Activated CD8-positive, alpha-beta T cell treated with anti-CD3 and anti-CD28 coated beads, Interleukin-2, amount 10 ng/mL, durations not matched to agents 7 days and 5 days (primary cell): Measurements from ENCODE around the gene LRRC4C. TPM values are rescaled to one million over a fixed set of nuclear protein-coding genes. Genes with fewer than 3 reads are reported as not detected.

Source experiments
- ATAC-seq: fragments of 150-1000 bp; cut with Tn5 transposase; one replicate; pipeline ENCODE4 v1.10.0; 2021; ENCODE audit warnings: moderate library complexity
- CTCF ChIA-PET: fragments of 350-600 bp; sonication (Branson Sonifier 250); formaldehyde crosslinking; loops from one replicate; lab custom pipeline; 2021; ENCODE audit warnings: antibody characterized with exemption; lab: Charles Lee
- POLR2A ChIA-PET: fragments of 350-600 bp; sonication (Branson Sonifier 250); formaldehyde crosslinking; loops from one replicate; lab custom pipeline; 2021; ENCODE audit warnings: antibody characterized with exemption; lab: Charles Lee
- DNase-seq: peaks from one replicate; pipeline ENCODE4 v3.0.0-alpha.2; 2020
- H3K27ac Mint-ChIP-seq: one replicate; pipeline ENCODE4 v1.8.0; 2021; ENCODE audit warnings: mild to moderate bottlenecking, mixed read lengths
- H3K27me3 Mint-ChIP-seq: one replicate; pipeline ENCODE4 v1.8.0; 2021; ENCODE audit warnings: low read depth, mixed read lengths
- H3K36me3 Mint-ChIP-seq: one replicate; pipeline ENCODE4 v1.8.0; 2021; ENCODE audit warnings: low read depth, mixed read lengths
- H3K4me1 Mint-ChIP-seq: one replicate; pipeline ENCODE4 v1.8.0; 2021; ENCODE audit warnings: low read depth, mixed read lengths
- H3K4me3 Mint-ChIP-seq: one replicate; pipeline ENCODE4 v1.8.0; 2021; ENCODE audit warnings: mild to moderate bottlenecking, mixed read lengths
- H3K9me3 Mint-ChIP-seq: one replicate; pipeline ENCODE4 v1.8.0; 2022; ENCODE audit warnings: mixed read lengths; ENCODE audit not compliant: insufficient read depth
- total RNA-seq, 2 experiments: library from RNA; stranded (reverse); gene quantifications; one replicate each; pipeline ENCODE4 v1.2.3, GENCODE V29; 2021

Gene LRRC4C
- total RNA-seq, 2 experiments from 2014 or later: not detected

DNA sequence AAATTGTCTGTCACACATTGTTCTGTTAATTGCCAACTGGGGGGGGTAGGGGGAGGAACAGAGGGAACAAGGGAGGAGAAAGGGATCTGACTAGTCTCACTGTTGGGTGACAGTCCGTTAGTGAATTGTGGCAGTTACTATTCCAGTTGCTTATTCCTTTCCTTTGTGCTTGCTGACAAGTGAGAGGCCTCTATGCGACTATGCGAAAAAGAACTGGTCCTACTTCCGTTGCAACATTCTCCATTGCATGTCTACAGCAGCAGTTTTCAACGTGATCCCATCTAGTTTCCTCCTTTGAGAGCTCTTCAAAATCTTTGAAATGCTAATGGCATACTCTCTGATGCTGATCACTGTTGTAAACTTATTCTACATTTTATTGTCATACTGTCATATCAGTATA, 672.2 kb downstream of the LRRC4C start:
- POLR2A ChIA-PET: no interaction called here
- CTCF ChIA-PET: no interaction called here
- Mint-ChIP-seq H3K4me1 (no peaks in the 10 kb centered on the region), H3K27ac (no peak overlapping the region), H3K9me3 (peaks cover 32% of the 10 kb centered on the region), H3K36me3 (no peaks in the 10 kb centered on the region), H3K27me3 (no peaks in the 10 kb centered on the region), H3K4me3 (no peak overlapping the region)
- DNase-seq (no peak), ATAC-seq (no peak)

DNA sequence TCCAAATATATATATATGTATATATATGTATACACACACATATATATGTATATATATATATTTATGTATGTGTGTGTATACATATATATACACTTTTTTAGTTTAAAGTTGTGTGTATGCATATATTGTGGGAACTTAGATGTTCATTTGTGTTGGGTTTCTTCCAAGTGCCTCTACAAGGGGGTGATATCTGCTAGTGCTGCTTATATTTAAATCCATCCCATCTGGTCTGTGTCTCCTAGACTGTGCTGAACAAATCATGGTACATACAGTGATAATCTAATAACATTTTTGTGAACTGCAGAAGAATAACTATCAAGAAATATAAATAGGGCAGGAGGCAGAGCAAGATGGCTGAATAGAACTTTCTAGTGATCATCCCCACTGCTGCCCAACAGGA, 696.4 kb downstream of the LRRC4C start:
- POLR2A ChIA-PET: no interaction called here
- CTCF ChIA-PET: no interaction called here
- Mint-ChIP-seq H3K36me3 (no peaks in the 10 kb centered on the region), H3K4me1 (no peaks in the 10 kb centered on the region), H3K27ac (no peak overlapping the region), H3K9me3 (peaks cover 35% of the 10 kb centered on the region), H3K27me3 (no peaks in the 10 kb centered on the region), H3K4me3 (no peak overlapping the region)
- ATAC-seq (no peak), DNase-seq (no peak)

DNA sequence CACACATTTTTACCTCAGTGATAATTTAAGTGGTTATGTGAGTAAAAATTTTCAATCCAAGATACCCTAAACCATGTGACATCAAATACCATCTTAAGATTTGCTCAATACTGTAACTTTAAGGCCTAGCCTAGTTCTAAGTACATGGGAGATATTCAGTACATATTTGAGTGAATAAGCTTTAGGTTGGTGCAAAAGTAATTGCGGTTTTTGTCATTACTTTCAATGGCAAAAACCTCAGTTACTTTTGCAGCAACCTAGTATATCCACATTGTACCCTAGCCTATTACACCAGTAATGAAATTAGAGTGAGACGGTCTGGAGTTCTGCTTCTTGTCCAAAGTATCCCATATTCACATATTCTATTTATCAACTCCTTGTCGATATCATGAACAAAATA, 700.1 kb downstream of the LRRC4C start:
- ATAC-seq (no peak), DNase-seq (no peak)
- CTCF ChIA-PET: no interaction called here
- Mint-ChIP-seq H3K27me3 (no peaks in the 10 kb centered on the region), H3K4me3 (no peak overlapping the region), H3K27ac (no peak overlapping the region), H3K9me3 (peaks cover 24% of the 10 kb centered on the region), H3K36me3 (no peaks in the 10 kb centered on the region), H3K4me1 (no peaks in the 10 kb centered on the region)
- POLR2A ChIA-PET: no interaction called here

DNA sequence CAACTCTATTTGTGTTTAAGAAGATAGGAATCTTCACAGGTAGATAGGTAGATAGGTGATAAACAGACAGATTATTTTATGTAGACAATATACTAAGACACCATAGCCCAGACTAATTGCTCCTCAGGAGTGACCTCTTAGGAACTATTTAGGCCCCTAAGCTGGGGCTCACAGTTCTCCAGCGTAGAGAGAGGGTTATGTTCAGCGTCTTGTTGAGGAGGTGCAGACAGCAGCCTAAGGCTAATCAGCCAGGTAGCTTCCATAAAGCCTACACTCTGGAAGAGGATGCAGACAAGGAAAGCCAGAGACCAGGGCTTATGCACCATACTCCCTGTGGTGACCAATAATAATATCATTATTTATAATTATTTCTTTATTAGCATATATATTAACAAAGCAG, 705.2 kb downstream of the LRRC4C start:
- Mint-ChIP-seq H3K4me1 (no peaks in the 10 kb centered on the region), H3K27ac (no peak overlapping the region), H3K27me3 (no peaks in the 10 kb centered on the region), H3K9me3 (peaks cover 28% of the 10 kb centered on the region), H3K4me3 (no peak overlapping the region), H3K36me3 (no peaks in the 10 kb centered on the region)
- DNase-seq (no peak), ATAC-seq (no peak)
- ChIA-PET POLR2A (no interaction called here), CTCF (no interaction called here)

DNA sequence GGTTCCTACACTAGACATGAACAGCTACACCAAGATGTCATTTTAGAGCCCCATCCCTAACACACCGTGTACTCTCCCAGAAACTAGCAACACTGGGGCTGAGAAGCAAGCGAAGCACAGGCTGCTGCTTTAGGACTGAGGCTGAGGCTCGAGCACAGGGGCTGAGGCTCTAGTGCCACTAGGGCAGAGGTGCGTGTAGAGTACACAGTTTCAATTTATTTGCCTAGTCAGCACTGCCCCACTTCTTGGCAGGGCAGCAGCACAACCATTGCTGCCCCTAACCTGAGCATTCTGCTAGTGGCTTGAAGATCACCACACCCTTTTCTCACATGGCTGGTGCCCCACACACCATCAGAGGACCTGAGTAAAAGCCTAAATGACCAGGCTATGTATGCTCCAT, 713.2 kb downstream of the LRRC4C start:
- no peak for ATAC-seq
- Mint-ChIP-seq H3K9me3 (peaks cover 25% of the 10 kb centered on the region), H3K36me3 (no peaks in the 10 kb centered on the region), H3K27me3 (no peaks in the 10 kb centered on the region), H3K4me3 (no peak overlapping the region), H3K27ac (no peak overlapping the region), H3K4me1 (no peaks in the 10 kb centered on the region)
- ChIA-PET CTCF (no interaction called here), POLR2A (no interaction called here)
- no peak for DNase-seq

DNA sequence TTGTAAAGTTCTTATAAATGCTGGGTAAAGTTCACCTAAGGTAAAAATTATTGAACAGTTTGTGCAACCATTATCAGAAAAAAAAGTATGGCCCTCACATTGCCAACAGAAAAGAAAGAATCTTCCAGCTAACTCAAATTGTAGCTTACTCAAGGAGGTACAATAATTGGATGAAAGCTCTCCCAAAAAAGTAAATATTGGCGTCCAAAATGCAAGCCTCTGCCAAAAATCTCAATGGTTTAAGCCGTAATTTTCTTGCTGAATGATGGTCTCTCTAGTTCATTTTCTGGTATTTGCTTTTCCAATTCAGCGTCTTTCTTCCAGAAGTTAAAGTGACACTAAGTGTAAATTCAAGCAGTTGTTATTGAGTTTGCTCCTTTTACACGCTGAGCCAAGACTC, 727.3 kb downstream of the LRRC4C start:
- H3K36me3 Mint-ChIP-seq: no peaks in the 10 kb centered on the region
- H3K4me3 Mint-ChIP-seq: no peak overlapping the region
- H3K27ac Mint-ChIP-seq: no peak overlapping the region
- peaks cover 16% of the 10 kb centered on the region for H3K9me3 Mint-ChIP-seq
- ATAC-seq (no peak), DNase-seq (no peak)
- H3K27me3 Mint-ChIP-seq: no peaks in the 10 kb centered on the region
- POLR2A ChIA-PET: no interaction called here
- CTCF ChIA-PET: no interaction called here
- no peaks in the 10 kb centered on the region for H3K4me1 Mint-ChIP-seq

DNA sequence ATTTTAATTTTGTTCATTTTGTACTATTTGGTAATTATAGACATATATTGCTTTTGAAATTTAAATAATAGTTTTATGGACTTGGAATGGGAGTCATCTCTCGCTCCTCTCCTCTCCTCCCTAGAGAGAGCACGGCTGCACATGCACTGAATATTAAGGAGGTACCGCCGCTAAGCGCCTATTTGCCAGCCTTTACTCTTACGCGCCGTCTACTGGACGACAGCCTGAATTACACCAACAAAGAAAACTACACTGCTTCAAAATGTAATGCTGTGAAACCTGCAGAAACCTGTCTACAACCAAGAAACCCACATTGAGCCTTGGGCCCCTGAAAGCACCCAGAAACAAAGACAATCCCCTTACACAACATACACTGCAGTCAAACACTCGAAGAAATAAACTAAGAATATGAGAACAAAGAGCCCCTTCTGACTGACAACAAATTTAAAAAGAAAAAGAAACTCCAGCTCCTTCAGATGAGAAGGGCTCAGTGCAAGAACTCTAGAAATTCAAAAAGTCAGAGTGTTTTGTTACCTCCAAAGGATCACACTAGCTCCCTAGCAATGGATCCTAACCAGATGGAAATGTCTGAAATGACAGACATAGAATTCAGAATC, 737.2 kb downstream of the LRRC4C start:
- Mint-ChIP-seq H3K4me3 (no peak overlapping the region), H3K9me3 (peaks cover 20% of the 10 kb centered on the region), H3K4me1 (no peaks in the 10 kb centered on the region), H3K27ac (no peak overlapping the region), H3K27me3 (no peaks in the 10 kb centered on the region), H3K36me3 (no peaks in the 10 kb centered on the region)
- ChIA-PET POLR2A (no interaction called here), CTCF (no interaction called here)
- DNase-seq (no peak), ATAC-seq (no peak)

DNA sequence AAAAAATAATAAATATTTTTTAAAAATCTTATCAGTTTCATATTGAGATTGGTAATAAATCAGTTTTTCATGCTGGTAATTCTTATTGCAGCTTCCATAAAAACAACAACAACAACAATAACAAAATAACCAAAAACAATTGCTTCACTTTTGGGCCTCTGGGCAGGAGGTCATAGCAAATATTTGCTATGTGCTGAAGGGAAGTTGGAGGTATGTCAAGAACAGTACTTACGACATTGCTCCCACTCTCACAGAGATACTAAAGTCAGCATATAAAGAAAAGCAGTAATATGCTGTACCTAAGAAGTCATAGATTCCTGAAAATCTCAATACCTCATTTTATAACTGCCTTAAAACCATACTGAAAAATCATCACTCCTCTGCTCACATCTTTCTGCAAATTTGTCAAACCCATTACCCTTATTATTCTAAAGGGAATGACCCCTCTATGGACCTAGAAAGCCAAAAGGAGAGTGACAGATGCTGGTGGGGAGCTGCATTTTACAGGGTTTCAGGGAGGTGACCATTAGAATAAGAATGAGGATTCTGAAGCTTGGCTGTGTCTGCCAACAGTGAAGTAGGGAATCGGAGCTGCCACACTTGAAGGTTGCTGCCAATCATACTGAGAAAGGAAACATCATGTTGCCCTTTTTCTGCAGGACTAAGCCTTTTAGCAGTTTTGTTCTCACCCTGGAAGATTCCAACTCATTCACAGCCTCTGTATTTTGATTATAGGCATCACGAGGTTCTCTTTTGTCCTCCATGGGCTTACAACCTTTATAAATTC, 742.9 kb downstream of the LRRC4C start:
- no peak for ATAC-seq

DNA sequence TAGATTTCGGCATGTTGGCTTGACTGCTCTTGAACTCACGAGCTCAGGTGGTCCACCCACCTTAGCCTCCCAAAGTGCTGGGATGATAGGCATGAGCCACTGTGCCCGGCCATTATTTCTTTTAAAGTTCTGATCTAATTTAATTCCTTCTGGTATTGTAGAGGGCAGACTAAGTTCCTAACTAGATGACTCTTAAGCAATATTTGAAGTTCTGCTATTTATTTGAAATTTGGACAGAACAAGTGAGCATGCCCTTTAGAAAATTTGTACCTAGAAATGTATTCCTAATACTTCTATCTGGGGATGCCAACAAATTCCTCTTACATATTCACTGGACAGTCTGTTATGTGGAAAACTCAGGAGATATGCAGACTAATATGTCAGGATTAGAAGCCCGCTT, 746.4 kb downstream of the LRRC4C start:
- ATAC-seq: no peak
- H3K27ac Mint-ChIP-seq: no peak overlapping the region
- ChIA-PET CTCF (no interaction called here), POLR2A (no interaction called here)
- no peaks in the 10 kb centered on the region for H3K36me3 Mint-ChIP-seq
- H3K4me1 Mint-ChIP-seq: no peaks in the 10 kb centered on the region
- H3K27me3 Mint-ChIP-seq: no peaks in the 10 kb centered on the region
- no peak overlapping the region for H3K4me3 Mint-ChIP-seq
- H3K9me3 Mint-ChIP-seq: peaks cover 18% of the 10 kb centered on the region
- DNase-seq: no peak

More for the DNA sequence above, 742.9 kb downstream of the LRRC4C start:
- no peaks in the 10 kb centered on the region for H3K36me3 Mint-ChIP-seq
- H3K27ac Mint-ChIP-seq: no peak overlapping the region
- ChIA-PET CTCF (no interaction called here), POLR2A (no interaction called here)
- no peak for DNase-seq
- peaks cover 12% of the 10 kb centered on the region for H3K9me3 Mint-ChIP-seq
- no peaks in the 10 kb centered on the region for H3K4me1 Mint-ChIP-seq
- H3K27me3 Mint-ChIP-seq: no peaks in the 10 kb centered on the region
- H3K4me3 Mint-ChIP-seq: no peak overlapping the region

DNA sequence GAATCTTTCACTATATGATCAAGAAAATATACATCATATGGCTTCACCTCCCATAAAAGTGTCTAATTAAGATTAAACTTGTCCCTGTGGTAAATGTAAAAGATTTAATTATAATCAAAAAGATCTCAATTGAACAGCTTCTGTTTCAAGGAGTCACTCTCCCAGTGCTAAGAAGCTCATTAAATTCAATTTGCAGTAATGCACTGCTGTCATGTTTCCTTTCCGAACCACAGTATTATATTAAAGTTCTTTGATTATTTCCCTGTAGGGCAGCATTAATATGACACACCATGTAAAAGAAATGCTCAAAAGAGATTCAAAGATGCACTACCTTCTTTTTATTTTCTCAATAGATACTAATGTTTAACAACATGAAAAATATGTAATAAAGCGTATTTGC, 758.4 kb downstream of the LRRC4C start:
- H3K27ac Mint-ChIP-seq: no peak overlapping the region
- ATAC-seq (no peak), DNase-seq (no peak)
- no peaks in the 10 kb centered on the region for H3K27me3 Mint-ChIP-seq
- no peaks in the 10 kb centered on the region for H3K4me1 Mint-ChIP-seq
- no peaks in the 10 kb centered on the region for H3K36me3 Mint-ChIP-seq
- CTCF ChIA-PET: no interaction called here
- H3K9me3 Mint-ChIP-seq: peaks cover 12% of the 10 kb centered on the region
- H3K4me3 Mint-ChIP-seq: no peak overlapping the region
- POLR2A ChIA-PET: no interaction called here

DNA sequence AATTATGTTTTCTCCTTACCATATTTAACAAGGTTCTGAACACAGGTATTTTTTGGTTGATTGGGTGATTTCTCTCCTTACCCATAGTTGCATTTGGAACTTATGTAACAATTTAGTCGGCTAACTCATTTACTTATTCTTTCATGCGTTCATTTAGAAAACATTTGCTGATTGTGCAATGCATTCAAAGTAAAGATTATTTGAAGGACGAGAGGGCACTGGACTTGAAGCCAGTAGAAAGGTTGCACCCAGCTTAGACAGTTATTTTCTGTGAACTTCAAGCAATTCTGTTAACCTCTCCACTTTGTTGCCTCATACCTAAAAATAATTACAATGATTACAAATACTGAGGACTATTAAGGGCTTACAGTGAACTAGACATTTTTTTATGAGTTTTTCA, 769.6 kb downstream of the LRRC4C start:
- no peaks in the 10 kb centered on the region for H3K4me1 Mint-ChIP-seq
- CTCF ChIA-PET: no interaction called here

DNA sequence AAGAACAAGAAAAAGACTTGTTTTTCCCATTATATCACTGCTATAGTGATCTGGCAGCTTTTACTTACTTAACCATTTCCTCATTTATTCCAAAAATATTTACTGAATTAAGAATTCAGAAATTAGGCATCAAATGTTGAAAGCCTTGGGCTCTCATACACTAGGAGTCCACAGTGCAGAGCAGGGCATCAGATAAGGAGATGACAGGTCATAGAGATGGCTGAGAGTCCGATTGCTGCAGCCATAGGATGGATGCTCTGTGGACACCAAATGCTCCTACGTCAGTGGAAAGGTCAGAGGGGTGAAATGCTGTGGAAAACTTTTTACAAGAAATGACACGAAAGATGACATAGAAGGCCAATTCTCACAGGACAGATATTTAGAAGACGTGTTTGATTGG, 771.1 kb downstream of the LRRC4C start:
- Mint-ChIP-seq H3K36me3 (no peaks in the 10 kb centered on the region), H3K4me3 (no peak overlapping the region), H3K4me1 (no peaks in the 10 kb centered on the region), H3K27ac (no peak overlapping the region), H3K27me3 (no peaks in the 10 kb centered on the region), H3K9me3 (peaks cover 11% of the 10 kb centered on the region)
- ATAC-seq (no peak), DNase-seq (no peak)
- CTCF ChIA-PET: no interaction called here
- POLR2A ChIA-PET: no interaction called here

More for the DNA sequence above, 769.6 kb downstream of the LRRC4C start:
- ATAC-seq (no peak), DNase-seq (no peak)
- Mint-ChIP-seq H3K27ac (no peak overlapping the region), H3K4me3 (no peak overlapping the region), H3K36me3 (no peaks in the 10 kb centered on the region), H3K9me3 (peaks cover 9% of the 10 kb centered on the region), H3K27me3 (no peaks in the 10 kb centered on the region)
- POLR2A ChIA-PET: no interaction called here
